ENCODE data around the gene PNLIPRP2.

Gene PNLIPRP2

DNA sequence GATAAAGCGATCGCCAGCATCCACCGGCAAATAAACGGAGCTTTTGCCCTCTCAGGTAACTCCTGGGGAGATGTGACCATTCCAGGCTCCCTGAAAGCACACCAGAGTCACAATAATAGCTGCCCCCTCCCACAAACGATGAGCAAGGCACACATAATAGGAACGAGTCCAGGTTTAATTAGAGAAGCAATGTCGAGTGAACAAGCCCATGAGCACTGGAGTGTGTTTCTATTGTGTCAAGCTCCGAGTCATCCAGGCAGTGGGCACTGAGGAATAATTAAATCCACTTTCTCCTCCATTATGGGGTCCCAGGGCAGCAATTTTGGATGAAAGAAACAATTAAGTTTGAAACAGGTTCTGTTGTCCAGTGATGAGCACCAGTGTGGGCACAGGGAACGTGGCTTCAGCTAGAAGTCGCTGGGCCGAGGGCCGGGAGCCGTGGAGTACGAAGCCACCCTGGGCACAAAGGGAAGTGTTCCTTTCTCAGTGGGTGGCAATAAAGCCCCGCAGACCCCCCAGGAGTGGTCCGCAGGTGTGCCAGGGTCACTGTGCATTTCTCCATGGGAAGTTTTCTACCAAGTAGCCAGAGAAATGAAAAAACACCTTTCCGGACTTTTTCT is 12.0 kb downstream of the PNLIPRP2 start:
- TF ChIP-seq, protein P1, sequence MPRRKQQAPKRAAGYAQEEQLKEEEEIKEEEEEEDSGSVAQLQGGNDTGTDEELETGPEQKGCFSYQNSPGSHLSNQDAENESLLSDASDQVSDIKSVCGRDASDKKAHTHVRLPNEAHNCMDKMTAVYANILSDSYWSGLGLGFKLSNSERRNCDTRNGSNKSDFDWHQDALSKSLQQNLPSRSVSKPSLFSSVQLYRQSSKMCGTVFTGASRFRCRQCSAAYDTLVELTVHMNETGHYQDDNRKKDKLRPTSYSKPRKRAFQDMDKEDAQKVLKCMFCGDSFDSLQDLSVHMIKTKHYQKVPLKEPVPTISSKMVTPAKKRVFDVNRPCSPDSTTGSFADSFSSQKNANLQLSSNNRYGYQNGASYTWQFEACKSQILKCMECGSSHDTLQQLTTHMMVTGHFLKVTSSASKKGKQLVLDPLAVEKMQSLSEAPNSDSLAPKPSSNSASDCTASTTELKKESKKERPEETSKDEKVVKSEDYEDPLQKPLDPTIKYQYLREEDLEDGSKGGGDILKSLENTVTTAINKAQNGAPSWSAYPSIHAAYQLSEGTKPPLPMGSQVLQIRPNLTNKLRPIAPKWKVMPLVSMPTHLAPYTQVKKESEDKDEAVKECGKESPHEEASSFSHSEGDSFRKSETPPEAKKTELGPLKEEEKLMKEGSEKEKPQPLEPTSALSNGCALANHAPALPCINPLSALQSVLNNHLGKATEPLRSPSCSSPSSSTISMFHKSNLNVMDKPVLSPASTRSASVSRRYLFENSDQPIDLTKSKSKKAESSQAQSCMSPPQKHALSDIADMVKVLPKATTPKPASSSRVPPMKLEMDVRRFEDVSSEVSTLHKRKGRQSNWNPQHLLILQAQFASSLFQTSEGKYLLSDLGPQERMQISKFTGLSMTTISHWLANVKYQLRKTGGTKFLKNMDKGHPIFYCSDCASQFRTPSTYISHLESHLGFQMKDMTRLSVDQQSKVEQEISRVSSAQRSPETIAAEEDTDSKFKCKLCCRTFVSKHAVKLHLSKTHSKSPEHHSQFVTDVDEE (CRISPR knock-in tag; IDR thresholded peaks at IDR 0.05), result no peak
- TF ChIP-seq ZNF565 (CRISPR knock-in tag; conservative IDR thresholded peaks at IDR 0.05; ENCODE audit: low read depth) (no peak), OSR1 (CRISPR knock-in tag; IDR thresholded peaks at IDR 0.05) (no peak), GLIS3 (CRISPR knock-in tag; IDR thresholded peaks at IDR 0.05) (no peak), SNAI2 (CRISPR knock-in tag; IDR thresholded peaks at IDR 0.05) (no peak), ZC3H10 (CRISPR knock-in tag; IDR thresholded peaks at IDR 0.05) (no peak), ARNTL (CRISPR knock-in tag; IDR thresholded peaks at IDR 0.05; ENCODE audit: borderline replicate concordance, low read depth) (no peak), ISL1 (CRISPR knock-in tag; IDR thresholded peaks at IDR 0.05) (no peak), ZFP3 (CRISPR knock-in tag; IDR thresholded peaks at IDR 0.05) (no peak), CSDC2 (CRISPR knock-in tag; IDR thresholded peaks at IDR 0.05) (no peak), RARB (CRISPR knock-in tag; IDR thresholded peaks at IDR 0.05) (no peak)
- TF ChIP-seq, protein P2, sequence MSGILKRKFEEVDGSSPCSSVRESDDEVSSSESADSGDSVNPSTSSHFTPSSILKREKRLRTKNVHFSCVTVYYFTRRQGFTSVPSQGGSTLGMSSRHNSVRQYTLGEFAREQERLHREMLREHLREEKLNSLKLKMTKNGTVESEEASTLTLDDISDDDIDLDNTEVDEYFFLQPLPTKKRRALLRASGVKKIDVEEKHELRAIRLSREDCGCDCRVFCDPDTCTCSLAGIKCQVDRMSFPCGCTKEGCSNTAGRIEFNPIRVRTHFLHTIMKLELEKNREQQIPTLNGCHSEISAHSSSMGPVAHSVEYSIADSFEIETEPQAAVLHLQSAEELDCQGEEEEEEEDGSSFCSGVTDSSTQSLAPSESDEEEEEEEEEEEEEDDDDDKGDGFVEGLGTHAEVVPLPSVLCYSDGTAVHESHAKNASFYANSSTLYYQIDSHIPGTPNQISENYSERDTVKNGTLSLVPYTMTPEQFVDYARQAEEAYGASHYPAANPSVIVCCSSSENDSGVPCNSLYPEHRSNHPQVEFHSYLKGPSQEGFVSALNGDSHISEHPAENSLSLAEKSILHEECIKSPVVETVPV (CRISPR knock-in tag; IDR thresholded peaks at IDR 0.05), result no peak
- ATAC-seq, result no peak

DNA sequence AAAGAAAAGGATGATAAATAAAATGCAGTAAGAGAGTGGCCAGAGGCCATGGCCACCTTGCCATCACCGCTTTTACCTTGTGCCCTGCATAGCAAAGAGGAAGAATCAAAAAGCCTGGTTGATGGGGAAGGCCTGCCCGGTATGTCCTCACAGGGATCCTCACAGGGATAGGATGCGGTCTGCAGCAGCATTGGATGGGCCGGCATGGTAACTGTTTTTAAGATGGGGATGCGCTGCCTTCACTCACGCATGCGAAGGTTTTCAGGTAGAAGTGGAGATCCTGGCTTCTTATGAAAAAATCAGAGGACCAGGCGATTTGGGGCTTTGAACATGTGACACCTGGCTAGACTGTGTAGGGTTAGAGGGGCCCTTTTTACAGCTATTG is 12.5 kb downstream of the PNLIPRP2 start:
- TF ChIP-seq ZNF565 (CRISPR knock-in tag; conservative IDR thresholded peaks at IDR 0.05; ENCODE audit: low read depth) (no peak), GLIS3 (CRISPR knock-in tag; IDR thresholded peaks at IDR 0.05) (no peak), ESRRG (CRISPR knock-in tag; IDR thresholded peaks at IDR 0.05) (no peak), PPARA (CRISPR knock-in tag; IDR thresholded peaks at IDR 0.05; ENCODE audit: borderline replicate concordance) (no peak), ARNTL (CRISPR knock-in tag; IDR thresholded peaks at IDR 0.05; ENCODE audit: borderline replicate concordance, low read depth) (no peak), RARB (CRISPR knock-in tag; IDR thresholded peaks at IDR 0.05) (no peak), CSDC2 (CRISPR knock-in tag; IDR thresholded peaks at IDR 0.05) (no peak), ZNF70 (CRISPR knock-in tag; IDR thresholded peaks at IDR 0.05) (no peak), ZFP3 (CRISPR knock-in tag; IDR thresholded peaks at IDR 0.05) (no peak)
- no peak for ATAC-seq

GRCh38 chr10:116634126-116634975 is 13.6 kb downstream of the PNLIPRP2 start:
- TF ChIP-seq, protein P3, sequence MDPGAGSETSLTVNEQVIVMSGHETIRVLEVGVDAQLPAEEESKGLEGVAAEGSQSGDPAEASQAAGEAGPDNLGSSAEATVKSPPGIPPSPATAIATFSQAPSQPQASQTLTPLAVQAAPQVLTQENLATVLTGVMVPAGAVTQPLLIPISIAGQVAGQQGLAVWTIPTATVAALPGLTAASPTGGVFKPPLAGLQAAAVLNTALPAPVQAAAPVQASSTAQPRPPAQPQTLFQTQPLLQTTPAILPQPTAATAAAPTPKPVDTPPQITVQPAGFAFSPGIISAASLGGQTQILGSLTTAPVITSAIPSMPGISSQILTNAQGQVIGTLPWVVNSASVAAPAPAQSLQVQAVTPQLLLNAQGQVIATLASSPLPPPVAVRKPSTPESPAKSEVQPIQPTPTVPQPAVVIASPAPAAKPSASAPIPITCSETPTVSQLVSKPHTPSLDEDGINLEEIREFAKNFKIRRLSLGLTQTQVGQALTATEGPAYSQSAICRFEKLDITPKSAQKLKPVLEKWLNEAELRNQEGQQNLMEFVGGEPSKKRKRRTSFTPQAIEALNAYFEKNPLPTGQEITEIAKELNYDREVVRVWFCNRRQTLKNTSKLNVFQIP (CRISPR knock-in tag; IDR thresholded peaks at IDR 0.05; ENCODE audit: borderline replicate concordance, low read depth), result no peak
- TF ChIP-seq ZNF8 (CRISPR knock-in tag; IDR thresholded peaks at IDR 0.05), result no peak
- TF ChIP-seq ZNF565 (CRISPR knock-in tag; conservative IDR thresholded peaks at IDR 0.05; ENCODE audit: low read depth), result no peak
- TF ChIP-seq CSDC2 (CRISPR knock-in tag; IDR thresholded peaks at IDR 0.05), result no peak
- TF ChIP-seq ESRRG (CRISPR knock-in tag; IDR thresholded peaks at IDR 0.05), result no peak
- no peak for TF ChIP-seq ARNTL (CRISPR knock-in tag; IDR thresholded peaks at IDR 0.05; ENCODE audit: borderline replicate concordance, low read depth)
- TF ChIP-seq PATZ1 (CRISPR knock-in tag; IDR thresholded peaks at IDR 0.05; ENCODE audit: borderline replicate concordance), result no peak
- TF ChIP-seq TCF4 (CRISPR knock-in tag; IDR thresholded peaks at IDR 0.05; ENCODE audit: borderline replicate concordance), result no peak
- ATAC-seq, result no peak

Measured in SK-N-SH treated with all-trans-retinoic acid at 6 μM for 48 hours (cell line).